Germinal center (tissue), 1 donor: ENCODE results near the gene SOX9.

Source experiments
- DNase-seq: peaks from one replicate; pipeline ENCODE4 v3.0.0; 2012; ENCODE audit warnings: mixed read lengths, low spot score

SOX9 gene

GRCh38 chr17:72162569-72162968 is 41.7 kb downstream of the SOX9 start:
- no peak for DNase-seq

- no peak for DNase-seq
Measured at GRCh38 chr17:72163474-72163873, 42.7 kb downstream of the SOX9 start.

GRCh38 chr17:72164158-72164739 is 43.4 kb downstream of the SOX9 start:
- DNase-seq, result no peak

- DNase-seq, result no peak
Measured at GRCh38 chr17:72165192-72165866, 44.5 kb downstream of the SOX9 start.

- DNase-seq, result no peak
Measured at GRCh38 chr17:72165867-72166439, 45.1 kb downstream of the SOX9 start.

GRCh38 chr17:72167593-72167992 is 46.8 kb downstream of the SOX9 start:
- DNase-seq, result no peak

- DNase-seq, result no peak
Measured at GRCh38 chr17:72169823-72170222, 49.0 kb downstream of the SOX9 start.

- no peak for DNase-seq
Measured at GRCh38 chr17:72171703-72172667, 51.2 kb downstream of the SOX9 start.

GRCh38 chr17:72173499-72174116 is 52.8 kb downstream of the SOX9 start:
- DNase-seq, result no peak

- DNase-seq, result no peak
Measured at GRCh38 chr17:72175263-72175662, 54.4 kb downstream of the SOX9 start.
